Activated T-cell treated with anti-CD3 and anti-CD28 coated beads, Interleukin-2, amount 50 U/mL, for 24 hours (primary cell): ENCODE measurements around the gene EPHB1.

ENCODE experiments used
- DNase-seq: peaks from one replicate; pipeline ENCODE4 v3.0.0-alpha.2; 2020
- H3K27ac Mint-ChIP-seq: 2 replicates; pipeline ENCODE4 v1.8.0; 2020; ENCODE audit warnings: mild to moderate bottlenecking, mixed read lengths
- H3K27me3 Mint-ChIP-seq: 2 replicates; pipeline ENCODE4 v1.8.0; 2020; ENCODE audit warnings: mixed read lengths
- H3K36me3 Mint-ChIP-seq: 2 replicates; pipeline ENCODE4 v1.8.0; 2020; ENCODE audit warnings: low read depth, mixed read lengths
- H3K4me1 Mint-ChIP-seq: 2 replicates; pipeline ENCODE4 v1.8.0; 2020; ENCODE audit warnings: low read depth, mixed read lengths
- H3K4me3 Mint-ChIP-seq: 2 replicates; pipeline ENCODE4 v1.8.0; 2020; ENCODE audit warnings: mild to moderate bottlenecking, moderate library complexity, mixed read lengths
- H3K9me3 Mint-ChIP-seq: 2 replicates; pipeline ENCODE4 v1.8.0; 2020; ENCODE audit warnings: mixed read lengths

EPHB1 gene

GRCh38 chr3:134838599-134838998, 43.5 kb downstream of the EPHB1 start:
- no peak for DNase-seq
- Mint-ChIP-seq H3K9me3 (peaks cover 10% of the 10 kb centered on the region), H3K27ac (no peak overlapping the region), H3K27me3 (peaks cover 1% of the 10 kb centered on the region), H3K4me1 (no peaks in the 10 kb centered on the region), H3K4me3 (no peak overlapping the region), H3K36me3 (no peaks in the 10 kb centered on the region)

GRCh38 chr3:134839422-134839821, 44.4 kb downstream of the EPHB1 start:
- Mint-ChIP-seq H3K9me3 (peaks cover 17% of the 10 kb centered on the region), H3K36me3 (no peaks in the 10 kb centered on the region), H3K27me3 (no peaks in the 10 kb centered on the region), H3K27ac (no peak overlapping the region), H3K4me1 (no peaks in the 10 kb centered on the region), H3K4me3 (no peak overlapping the region)
- no peak for DNase-seq

- DNase-seq, result no peak
- no peak overlapping the region for H3K4me3 Mint-ChIP-seq
- no peaks in the 10 kb centered on the region for H3K27me3 Mint-ChIP-seq
- peaks cover 17% of the 10 kb centered on the region for H3K9me3 Mint-ChIP-seq
- no peaks in the 10 kb centered on the region for H3K36me3 Mint-ChIP-seq
- H3K4me1 Mint-ChIP-seq, result no peaks in the 10 kb centered on the region
- H3K27ac Mint-ChIP-seq, result no peak overlapping the region
Measured at GRCh38 chr3:134839990-134840389, 44.9 kb downstream of the EPHB1 start.

- H3K36me3 Mint-ChIP-seq, result no peaks in the 10 kb centered on the region
- no peak overlapping the region for H3K4me3 Mint-ChIP-seq
- DNase-seq, result no peak
- peaks cover 17% of the 10 kb centered on the region for H3K9me3 Mint-ChIP-seq
- H3K27me3 Mint-ChIP-seq, result no peaks in the 10 kb centered on the region
- H3K4me1 Mint-ChIP-seq, result no peaks in the 10 kb centered on the region
- H3K27ac Mint-ChIP-seq, result no peak overlapping the region
Measured at GRCh38 chr3:134840459-134840858, 45.4 kb downstream of the EPHB1 start.

- H3K9me3 Mint-ChIP-seq, result peaks cover 14% of the 10 kb centered on the region
Measured at GRCh38 chr3:134846084-134846483, 51.0 kb downstream of the EPHB1 start.

GRCh38 chr3:134846911-134847317, 51.9 kb downstream of the EPHB1 start:
- Mint-ChIP-seq H3K27me3 (no peaks in the 10 kb centered on the region), H3K4me3 (no peak overlapping the region), H3K4me1 (no peaks in the 10 kb centered on the region), H3K36me3 (no peaks in the 10 kb centered on the region), H3K27ac (no peak overlapping the region), H3K9me3 (peaks cover 14% of the 10 kb centered on the region)
- DNase-seq, result no peak

More at GRCh38 chr3:134846084-134846483, 51.0 kb downstream of the EPHB1 start:
- Mint-ChIP-seq H3K36me3 (no peaks in the 10 kb centered on the region), H3K27ac (no peak overlapping the region), H3K4me1 (no peaks in the 10 kb centered on the region), H3K4me3 (no peak overlapping the region), H3K27me3 (no peaks in the 10 kb centered on the region)
- DNase-seq, result no peak

GRCh38 chr3:134847349-134847748, 52.3 kb downstream of the EPHB1 start:
- no peak for DNase-seq
- H3K36me3 Mint-ChIP-seq, result no peaks in the 10 kb centered on the region
- no peak overlapping the region for H3K27ac Mint-ChIP-seq
- H3K4me1 Mint-ChIP-seq, result no peaks in the 10 kb centered on the region
- H3K4me3 Mint-ChIP-seq, result no peak overlapping the region
- H3K9me3 Mint-ChIP-seq, result peaks cover 14% of the 10 kb centered on the region
- no peaks in the 10 kb centered on the region for H3K27me3 Mint-ChIP-seq

GRCh38 chr3:134849561-134849960, 54.5 kb downstream of the EPHB1 start:
- Mint-ChIP-seq H3K4me3 (no peak overlapping the region), H3K36me3 (no peaks in the 10 kb centered on the region), H3K9me3 (no peaks in the 10 kb centered on the region), H3K27me3 (no peaks in the 10 kb centered on the region), H3K4me1 (peaks cover 4% of the 10 kb centered on the region), H3K27ac (no peak overlapping the region)
- no peak for DNase-seq

GRCh38 chr3:134850761-134851160, 55.7 kb downstream of the EPHB1 start:
- Mint-ChIP-seq H3K4me1 (peaks cover 4% of the 10 kb centered on the region), H3K27ac (no peak overlapping the region)

GRCh38 chr3:134852132-134852531, 57.1 kb downstream of the EPHB1 start:
- Mint-ChIP-seq H3K9me3 (no peaks in the 10 kb centered on the region), H3K4me3 (no peak overlapping the region), H3K4me1 (peaks cover 4% of the 10 kb centered on the region), H3K36me3 (no peaks in the 10 kb centered on the region), H3K27ac (no peak overlapping the region), H3K27me3 (no peaks in the 10 kb centered on the region)
- no peak for DNase-seq

More at GRCh38 chr3:134850761-134851160, 55.7 kb downstream of the EPHB1 start:
- H3K27me3 Mint-ChIP-seq, result no peaks in the 10 kb centered on the region
- no peak for DNase-seq
- no peak overlapping the region for H3K4me3 Mint-ChIP-seq
- H3K36me3 Mint-ChIP-seq, result no peaks in the 10 kb centered on the region
- no peaks in the 10 kb centered on the region for H3K9me3 Mint-ChIP-seq

GRCh38 chr3:134852893-134853351, 57.9 kb downstream of the EPHB1 start:
- Mint-ChIP-seq H3K4me3 (no peak overlapping the region), H3K36me3 (no peaks in the 10 kb centered on the region), H3K4me1 (peaks cover 4% of the 10 kb centered on the region), H3K27me3 (no peaks in the 10 kb centered on the region), H3K27ac (no peak overlapping the region), H3K9me3 (no peaks in the 10 kb centered on the region)
- DNase-seq, result no peak

- no peaks in the 10 kb centered on the region for H3K9me3 Mint-ChIP-seq
- no peak for DNase-seq
- no peaks in the 10 kb centered on the region for H3K36me3 Mint-ChIP-seq
- no peak overlapping the region for H3K4me3 Mint-ChIP-seq
- H3K27ac Mint-ChIP-seq, result no peak overlapping the region
- peaks cover 4% of the 10 kb centered on the region for H3K4me1 Mint-ChIP-seq
- H3K27me3 Mint-ChIP-seq, result no peaks in the 10 kb centered on the region
Measured at GRCh38 chr3:134854254-134854653, 59.2 kb downstream of the EPHB1 start.

- Mint-ChIP-seq H3K36me3 (no peaks in the 10 kb centered on the region), H3K4me3 (no peak overlapping the region), H3K27ac (no peak overlapping the region), H3K9me3 (no peaks in the 10 kb centered on the region), H3K4me1 (peaks cover 4% of the 10 kb centered on the region), H3K27me3 (no peaks in the 10 kb centered on the region)
- DNase-seq, result no peak
Measured at GRCh38 chr3:134857356-134857755, 62.3 kb downstream of the EPHB1 start.

GRCh38 chr3:134857776-134858362, 62.8 kb downstream of the EPHB1 start:
- H3K4me3 Mint-ChIP-seq, result no peak overlapping the region
- H3K4me1 Mint-ChIP-seq, result peaks cover 3% of the 10 kb centered on the region
- DNase-seq, result no peak
- H3K36me3 Mint-ChIP-seq, result no peaks in the 10 kb centered on the region
- no peaks in the 10 kb centered on the region for H3K9me3 Mint-ChIP-seq
- H3K27me3 Mint-ChIP-seq, result no peaks in the 10 kb centered on the region
- H3K27ac Mint-ChIP-seq, result no peak overlapping the region

GRCh38 chr3:134858441-134859035, 63.5 kb downstream of the EPHB1 start:
- H3K9me3 Mint-ChIP-seq, result no peaks in the 10 kb centered on the region
- no peak overlapping the region for H3K27ac Mint-ChIP-seq
- no peaks in the 10 kb centered on the region for H3K27me3 Mint-ChIP-seq
- no peaks in the 10 kb centered on the region for H3K36me3 Mint-ChIP-seq
- no peak for DNase-seq
- H3K4me3 Mint-ChIP-seq, result no peak overlapping the region
- no peaks in the 10 kb centered on the region for H3K4me1 Mint-ChIP-seq
